ENCODE measurements around the gene BBS4. TPM values are rescaled to one million over a fixed set of nuclear protein-coding genes. Genes with fewer than 3 reads are reported as not detected.

Gene BBS4
- total and polyA plus RNA-seq, 2 donors (not counting 1 experiment from before 2014, with no cell fraction given) = 13.3 to 34.9 TPM

DNA sequence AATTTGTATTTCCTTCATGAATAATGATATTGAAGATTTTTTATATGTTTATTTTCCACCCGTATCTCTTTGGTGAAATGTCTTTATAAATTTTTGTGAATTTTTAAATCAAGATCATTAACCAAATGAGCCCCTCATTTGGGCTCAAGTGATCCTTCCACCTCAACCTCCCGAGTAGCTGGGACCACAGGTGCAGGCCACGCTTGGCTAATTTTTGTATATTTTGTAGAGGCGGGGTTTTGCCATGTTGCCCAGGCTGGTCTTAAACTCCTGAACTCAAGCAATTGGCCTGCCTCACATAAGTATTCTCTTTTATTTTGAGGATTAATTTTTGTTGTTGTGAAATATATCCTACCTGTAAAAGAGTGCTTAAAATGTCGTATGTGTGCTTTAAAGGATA lies 4.9 kb downstream of the BBS4 start:
- Mint-ChIP-seq H3K4me1 (peaks cover 15% of the 10 kb centered on the region), H3K9me3 (ENCODE audit: insufficient read depth) (no peaks in the 10 kb centered on the region), H3K4me3 (no peak overlapping the region), H3K27ac (no peak overlapping the region), H3K27me3 (no peaks in the 10 kb centered on the region)
- Histone ChIP-seq H3K4me3 (ENCODE audit: control extremely low read depth in 1 of 5, extremely low read depth in 1 of 5, insufficient read depth in 1 of 5, low read depth in 2 of 5, low read length in 4 of 5) (no peak overlapping the region), H4K20me1 (ENCODE audit: control insufficient read depth, insufficient read depth, low read length, poor library complexity, severe bottlenecking) (no peaks in the 10 kb centered on the region), H2AFZ (ENCODE audit: insufficient read depth, low read depth, low read length, poor library complexity, severe bottlenecking) (no peak overlapping the region), H3K9ac (ENCODE audit: low read length) (no peak overlapping the region), H3K79me2 (ENCODE audit: control insufficient read depth, insufficient read depth, low read length) (peaks cover 25% of the 10 kb centered on the region), H3K4me1 (ENCODE audit: control insufficient read depth in 2 of 2, insufficient read depth in 2 of 2, low read length in 2 of 2) (peaks cover 4 to 5% of the 10 kb centered on the region in 2 donors), H3K27ac (ENCODE audit: low read length in 2 of 2) (no peak overlapping the region), H3K36me3 (replicated peaks in 1 of 2; ENCODE audit: control extremely low read depth in 1 of 2, control insufficient read depth in 1 of 2, extremely low read depth in 1 of 2, insufficient read depth in 2 of 2, low read length in 1 of 2) (peaks cover 0 to 2% of the 10 kb centered on the region in 2 experiments), H3K27me3 (replicated peaks in 1 of 4; ENCODE audit: control extremely low read depth in 1 of 4, control insufficient read depth in 3 of 4, insufficient read depth in 4 of 4, low read length in 3 of 4) (no peaks in the 10 kb centered on the region), H3K9me3 (ENCODE audit: control extremely low read depth in 1 of 3, control insufficient read depth in 2 of 3, insufficient read depth in 1 of 3, low read length in 2 of 3) (no peaks in the 10 kb centered on the region), H3K4me2 (replicated peaks; ENCODE audit: low read depth, low read length, poor library complexity, severe bottlenecking) (no peak overlapping the region)
- no CpG with 5 or more reads among the region's 5 CpGs for WGBS (ENCODE audit: insufficient coverage)
- POLR2A ChIA-PET = no interaction called here
- CTCF ChIA-PET = no interaction called here
- intact Hi-C loops (cut with micrococcal nuclease) = no loop called here
- TF ChIP-seq, protein P1, sequence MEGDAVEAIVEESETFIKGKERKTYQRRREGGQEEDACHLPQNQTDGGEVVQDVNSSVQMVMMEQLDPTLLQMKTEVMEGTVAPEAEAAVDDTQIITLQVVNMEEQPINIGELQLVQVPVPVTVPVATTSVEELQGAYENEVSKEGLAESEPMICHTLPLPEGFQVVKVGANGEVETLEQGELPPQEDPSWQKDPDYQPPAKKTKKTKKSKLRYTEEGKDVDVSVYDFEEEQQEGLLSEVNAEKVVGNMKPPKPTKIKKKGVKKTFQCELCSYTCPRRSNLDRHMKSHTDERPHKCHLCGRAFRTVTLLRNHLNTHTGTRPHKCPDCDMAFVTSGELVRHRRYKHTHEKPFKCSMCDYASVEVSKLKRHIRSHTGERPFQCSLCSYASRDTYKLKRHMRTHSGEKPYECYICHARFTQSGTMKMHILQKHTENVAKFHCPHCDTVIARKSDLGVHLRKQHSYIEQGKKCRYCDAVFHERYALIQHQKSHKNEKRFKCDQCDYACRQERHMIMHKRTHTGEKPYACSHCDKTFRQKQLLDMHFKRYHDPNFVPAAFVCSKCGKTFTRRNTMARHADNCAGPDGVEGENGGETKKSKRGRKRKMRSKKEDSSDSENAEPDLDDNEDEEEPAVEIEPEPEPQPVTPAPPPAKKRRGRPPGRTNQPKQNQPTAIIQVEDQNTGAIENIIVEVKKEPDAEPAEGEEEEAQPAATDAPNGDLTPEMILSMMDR (IDR thresholded peaks at IDR 0.05) = no peak
- TF ChIP-seq EZH2 (IDR thresholded peaks at IDR 0.05; ENCODE audit: borderline replicate concordance, insufficient read depth, low read depth, low read length, poor library complexity, severe bottlenecking) = no peak
- DNase-seq = no peak
- ATAC-seq (ENCODE audit: low read depth) = no peak

DNA sequence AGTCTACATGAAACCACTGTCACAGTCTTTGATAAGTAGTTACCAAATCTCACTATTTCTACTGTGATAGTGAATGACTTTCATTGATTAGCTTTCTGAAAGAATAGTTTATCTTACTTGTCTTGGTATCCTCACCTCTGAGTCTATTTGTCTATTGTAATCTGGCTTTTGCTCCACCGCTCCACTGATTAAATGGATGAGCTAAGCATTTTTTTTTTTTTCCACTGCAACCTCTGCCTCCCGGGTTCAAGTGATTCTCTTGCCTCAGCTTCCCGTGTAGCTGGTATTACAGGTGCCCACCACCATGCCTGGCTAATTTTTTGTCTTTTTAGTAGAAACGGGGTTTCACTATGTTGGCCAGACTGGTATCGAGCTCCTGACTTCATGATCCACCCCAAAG lies 12.9 kb downstream of the BBS4 start:
- Mint-ChIP-seq H3K4me3 (no peak overlapping the region), H3K4me1 (no peaks in the 10 kb centered on the region), H3K27ac (no peak overlapping the region), H3K27me3 (no peaks in the 10 kb centered on the region), H3K9me3 (ENCODE audit: insufficient read depth) (no peaks in the 10 kb centered on the region)
- H3K4me2 ChIP-seq (replicated peaks; ENCODE audit: low read depth, low read length, poor library complexity, severe bottlenecking) = no peak overlapping the region
- POLR2A ChIA-PET = no interaction called here
- no peaks in the 10 kb centered on the region for H4K20me1 ChIP-seq (ENCODE audit: control insufficient read depth, insufficient read depth, low read length, poor library complexity, severe bottlenecking)
- H3K4me1 ChIP-seq (ENCODE audit: control insufficient read depth in 2 of 2, insufficient read depth in 2 of 2, low read length in 2 of 2) = no peaks in the 10 kb centered on the region
- CTCF ChIA-PET = interaction anchor here (1.1 kb wide), 1 partner anchor 28 kb away, joined by 3 read pairs; no protein-coding TSS in a partner anchor
- DNase-seq = no peak
- WGBS (ENCODE audit: insufficient coverage) = 89% methylated on average over 3 of the region's 5 CpGs
- no peaks in the 10 kb centered on the region for H3K27me3 ChIP-seq (replicated peaks in 1 of 4; ENCODE audit: control extremely low read depth in 1 of 4, control insufficient read depth in 3 of 4, insufficient read depth in 4 of 4, low read length in 3 of 4)
- H2AFZ ChIP-seq (ENCODE audit: insufficient read depth, low read depth, low read length, poor library complexity, severe bottlenecking) = no peak overlapping the region
- H3K79me2 ChIP-seq (ENCODE audit: control insufficient read depth, insufficient read depth, low read length) = peaks cover 7% of the 10 kb centered on the region
- H3K9ac ChIP-seq (ENCODE audit: low read length) = no peak overlapping the region
- no peak for ATAC-seq (ENCODE audit: low read depth)
- no peak for TF ChIP-seq EZH2 (IDR thresholded peaks at IDR 0.05; ENCODE audit: borderline replicate concordance, insufficient read depth, low read depth, low read length, poor library complexity, severe bottlenecking)
- TF ChIP-seq, protein P1 (IDR thresholded peaks at IDR 0.05) = no peak
- no peak overlapping the region for H3K27ac ChIP-seq (ENCODE audit: low read length in 2 of 2)
- no peak overlapping the region for H3K4me3 ChIP-seq (ENCODE audit: control extremely low read depth in 1 of 5, extremely low read depth in 1 of 5, insufficient read depth in 1 of 5, low read depth in 2 of 5, low read length in 4 of 5)
- peaks cover 0 to 2% of the 10 kb centered on the region in 2 experiments for H3K36me3 ChIP-seq (replicated peaks in 1 of 2; ENCODE audit: control extremely low read depth in 1 of 2, control insufficient read depth in 1 of 2, extremely low read depth in 1 of 2, insufficient read depth in 2 of 2, low read length in 1 of 2)
- intact Hi-C loops (cut with micrococcal nuclease) = no loop called here
- no peaks in the 10 kb centered on the region for H3K9me3 ChIP-seq (ENCODE audit: control extremely low read depth in 1 of 3, control insufficient read depth in 2 of 3, insufficient read depth in 1 of 3, low read length in 2 of 3)
